HepG2 (cell line): ENCODE measurements around the gene THSD4. TPM values are rescaled to one million over a fixed set of nuclear protein-coding genes. Genes with fewer than 3 reads are reported as not detected.

ENCODE experiments used
- ARNTL ChIP-seq: sonication (generic); formaldehyde crosslinking; IDR thresholded peaks from 2 replicates; pipeline ENCODE4 v1.4.0; 2020; ENCODE audit warnings: mild to moderate bottlenecking, missing genetic modification reagents
- CBFB ChIP-seq: sonication (generic); formaldehyde crosslinking; IDR thresholded peaks from 2 replicates; pipeline ENCODE4 v1.4.0; 2020; ENCODE audit warnings: missing genetic modification reagents
- CCAR2 ChIP-seq: fragments of 200-400 bp; formaldehyde crosslinking; optimal IDR thresholded peaks from 2 replicates; pipeline ENCODE3; 2018; ENCODE audit warnings: low read depth, mild to moderate bottlenecking, low read length, moderate library complexity
- CEBPG ChIP-seq: IDR thresholded peaks from 2 replicates; pipeline ENCODE4 v1.6.1; 2016
- CREM ChIP-seq, 2 experiments: sonication (generic) in 1 of 2; formaldehyde crosslinking in 1 of 2; IDR thresholded peaks; 2 replicates each; pipeline versions ENCODE4 v1.4.0 to v1.6.1; 2016 to 2020; ENCODE audit warnings: antibody characterized with exemption in 1 of 2, mild to moderate bottlenecking in 1 of 2, missing genetic modification reagents in 1 of 2
- GMEB2 ChIP-seq: IDR thresholded peaks from 2 replicates; pipeline ENCODE4 v1.6.1; 2016; ENCODE audit warnings: missing biosample characterization, missing genetic modification reagents, low read depth
- HIVEP1 ChIP-seq: sonication (generic); formaldehyde crosslinking; IDR thresholded peaks from 2 replicates; pipeline ENCODE4 v1.4.0; 2020; ENCODE audit warnings: mild to moderate bottlenecking, missing genetic modification reagents
- HNF1A ChIP-seq, 2 experiments: sonication (generic) in 1 of 2; formaldehyde crosslinking in 1 of 2; IDR thresholded peaks; 2 replicates each; pipeline versions ENCODE4 v1.4.0 to v1.6.1; 2016 to 2020; ENCODE audit warnings: borderline replicate concordance in 1 of 2, low read depth in 1 of 2, mild to moderate bottlenecking in 1 of 2, missing genetic modification reagents in 1 of 2
- MYNN ChIP-seq: sonication (generic); formaldehyde crosslinking; IDR thresholded peaks from 2 replicates; pipeline ENCODE4 v1.4.0; 2020; ENCODE audit warnings: mild to moderate bottlenecking, low read depth, missing genetic modification reagents
- NR3C1 ChIP-seq: sonication (generic); formaldehyde crosslinking; IDR thresholded peaks from 2 replicates; pipeline ENCODE4 v1.4.0; 2020; ENCODE audit warnings: missing genetic modification reagents
- SIX4 ChIP-seq: sonication (generic); formaldehyde crosslinking; IDR thresholded peaks from 2 replicates; pipeline ENCODE4 v1.4.0; 2020; ENCODE audit warnings: missing genetic modification reagents
- SP5 ChIP-seq: IDR thresholded peaks from 2 replicates; pipeline ENCODE4 v1.6.1; 2016; ENCODE audit warnings: low read depth, borderline replicate concordance
- TARDBP ChIP-seq: sonication (generic); formaldehyde crosslinking; IDR thresholded peaks from 2 replicates; pipeline ENCODE4 v1.8.0; 2022; ENCODE audit warnings: mild to moderate bottlenecking, missing genetic modification reagents
- TMF1 ChIP-seq: sonication (generic); formaldehyde crosslinking; IDR thresholded peaks from 2 replicates; pipeline ENCODE4 v1.8.1; 2022; ENCODE audit warnings: low read depth, missing genetic modification reagents
- YEATS2 ChIP-seq: sonication (generic); formaldehyde crosslinking; IDR thresholded peaks from 2 replicates; pipeline ENCODE4 v1.4.0; 2020; ENCODE audit warnings: missing genetic modification reagents, borderline replicate concordance
- ZBTB4 ChIP-seq: sonication (generic); formaldehyde crosslinking; IDR thresholded peaks from 2 replicates; pipeline ENCODE4 v1.4.0; 2020; ENCODE audit warnings: missing genetic modification reagents, mild to moderate bottlenecking, borderline replicate concordance
- ZMYM3 ChIP-seq: sonication (generic); formaldehyde crosslinking; IDR thresholded peaks from 2 replicates; pipeline ENCODE4 v1.5.1; 2020; ENCODE audit warnings: mild to moderate bottlenecking, missing genetic modification reagents
- ZNF34 ChIP-seq: sonication (generic); formaldehyde crosslinking; IDR thresholded peaks from 2 replicates; pipeline ENCODE4 v1.4.0; 2020; ENCODE audit warnings: mild to moderate bottlenecking, missing genetic modification reagents, borderline replicate concordance
- ZNF562 ChIP-seq: sonication (generic); formaldehyde crosslinking; IDR thresholded peaks from 2 replicates; pipeline ENCODE4 v1.8.0; 2022; ENCODE audit warnings: missing genetic modification reagents, borderline replicate concordance
- ZNF770 ChIP-seq: sonication (generic); formaldehyde crosslinking; IDR thresholded peaks from 2 replicates; pipeline ENCODE4 v1.5.0; 2020; ENCODE audit warnings: mild to moderate bottlenecking, missing genetic modification reagents
- polyA plus RNA-seq, 8 experiments: library from polyadenylated mRNA; depleted of rRNA in 3 of 8; stranded (reverse) in 7 of 8; unstranded in 1 of 8; fragments of >200 nt; fragmentation: Illumina TruSeq in 4 of 8; extraction: Trizol in 4 of 8; gene quantifications; 2 replicates each; pipeline versions ENCODE4 v1.2.1 to v1.2.3, GENCODE V29; 2011 to 2016; ENCODE audit warnings: low read depth in 4 of 8, missing spikeins in 1 of 8, mixed read lengths in 1 of 8; ENCODE audit not compliant: insufficient read depth in 1 of 8
- total RNA-seq, 5 experiments: library from RNA; depleted of rRNA; stranded (reverse); fragments of >200 nt; fragmentation: Illumina TruSeq; extraction: Trizol; gene quantifications; 2 replicates each; pipeline ENCODE4 v1.2.3, GENCODE V29; 2016; ENCODE audit warnings: low read depth in 1 of 5

Gene THSD4
- total and polyA plus RNA-seq, 2 of the 13 experiments (the other 11 are each of a cell fraction or from before 2014, with no cell fraction given) = 0.07 to 0.21 TPM

- TF ChIP-seq ZBTB4 (CRISPR knock-in tag) (no peak), ZNF562 (CRISPR knock-in tag) (no peak), NR3C1 (CRISPR knock-in tag) (no peak), ARNTL (CRISPR knock-in tag) (no peak), HNF1A (IDR thresholded peaks at IDR 0.05; ENCODE audit: low read depth) (peak; percentile 48; the same call in 1 of the 2 replicates), HNF1A (CRISPR knock-in tag; IDR thresholded peaks at IDR 0.05; ENCODE audit: borderline replicate concordance) (peak; percentile 73; the same call in 1 of the 2 replicates), CEBPG (CRISPR knock-in tag) (peak; percentile 41), SIX4 (CRISPR knock-in tag) (0 out of 2 replicates have a peak, but pooled peaks have one; percentile 41), CCAR2 (no peak), CREM (IDR thresholded peaks at IDR 0.05) (peak; percentile 82), CREM (CRISPR knock-in tag; IDR thresholded peaks at IDR 0.05) (no peak), YEATS2 (CRISPR knock-in tag) (no peak), ZNF34 (no peak), SP5 (CRISPR knock-in tag) (no peak), MYNN (CRISPR knock-in tag) (no peak), ZNF770 (CRISPR knock-in tag) (no peak), ZMYM3 (no peak), TARDBP (CRISPR knock-in tag) (peak; percentile 67), CBFB (CRISPR knock-in tag) (peak; percentile 49; the same call in 1 of the 2 replicates), TMF1 (CRISPR knock-in tag) (no peak), HIVEP1 (peak; percentile 47; the same call in 1 of the 2 replicates), GMEB2 (no peak)
Observed at GRCh38 chr15:71455878-71456277, 340.6 kb downstream of the THSD4 start (continued).
